HepG2 (cell line): ENCODE measurements around the gene BIVM. TPM values are rescaled to one million over a fixed set of nuclear protein-coding genes. Genes with fewer than 3 reads are reported as not detected.

Source experiments
- HNRNPH1 ChIP-seq: fragments of 200-400 bp; formaldehyde crosslinking; optimal IDR thresholded peaks from 2 replicates; pipeline ENCODE3; 2017; ENCODE audit warnings: mild to moderate bottlenecking, low read depth, low read length
- JUND ChIP-seq: sonication (generic); formaldehyde crosslinking; IDR thresholded peaks from 2 replicates; pipeline ENCODE4 v1.8.0; 2022; ENCODE audit warnings: mild to moderate bottlenecking, missing genetic modification reagents
- KAT8 ChIP-seq: IDR thresholded peaks from 2 replicates; pipeline ENCODE4 v1.6.1; 2016; ENCODE audit warnings: missing genetic modification reagents, missing compliant biosample characterization
- PAXIP1 ChIP-seq: sonication (generic); formaldehyde crosslinking; conservative IDR thresholded peaks from 2 replicates; pipeline ENCODE4 v1.4.0; 2020; ENCODE audit warnings: mild to moderate bottlenecking, missing genetic modification reagents, moderate library complexity
- TCF7 ChIP-seq: sonication (generic); IDR thresholded peaks from 2 replicates; pipeline ENCODE4 v1.6.1; 2016; ENCODE audit warnings: antibody characterized with exemption, low read depth
- YY1 ChIP-seq: IDR thresholded peaks from 2 replicates; pipeline ENCODE4 v1.6.1; 2011; ENCODE audit warnings: low read length, low read depth, moderate library complexity, mild to moderate bottlenecking; ENCODE audit not compliant: insufficient read depth, insufficient replicate concordance
- ZNF275 ChIP-seq: sonication (generic); formaldehyde crosslinking; IDR thresholded peaks from 2 replicates; pipeline ENCODE4 v1.8.0; 2022; ENCODE audit warnings: missing genetic modification reagents, mild to moderate bottlenecking, inconsistent platforms, borderline replicate concordance
- ZNF572 ChIP-seq: sonication (generic); formaldehyde crosslinking; IDR thresholded peaks from 2 replicates; pipeline ENCODE4 v1.5.1; 2020; ENCODE audit warnings: mild to moderate bottlenecking, missing genetic modification reagents
- ZNF747 ChIP-seq: sonication (generic); formaldehyde crosslinking; IDR thresholded peaks from 2 replicates; pipeline ENCODE4 v1.8.1; 2023; ENCODE audit warnings: missing genetic modification reagents, mild to moderate bottlenecking, borderline replicate concordance
- polyA plus RNA-seq, 8 experiments: library from polyadenylated mRNA; depleted of rRNA in 3 of 8; stranded (reverse) in 7 of 8; unstranded in 1 of 8; fragments of >200 nt; fragmentation: Illumina TruSeq in 4 of 8; extraction: Trizol in 4 of 8; gene quantifications; 2 replicates each; pipeline versions ENCODE4 v1.2.1 to v1.2.3, GENCODE V29; 2011 to 2016; ENCODE audit warnings: low read depth in 4 of 8, missing spikeins in 1 of 8, mixed read lengths in 1 of 8; ENCODE audit not compliant: insufficient read depth in 1 of 8
- total RNA-seq, 5 experiments: library from RNA; depleted of rRNA; stranded (reverse); fragments of >200 nt; fragmentation: Illumina TruSeq; extraction: Trizol; gene quantifications; 2 replicates each; pipeline ENCODE4 v1.2.3, GENCODE V29; 2016; ENCODE audit warnings: low read depth in 1 of 5
- TF ChIP-seq, protein P1 (sequence below): sonication (generic); formaldehyde crosslinking; IDR thresholded peaks from 2 replicates; pipeline ENCODE4 v1.8.1; 2023; ENCODE audit warnings: mild to moderate bottlenecking, missing genetic modification reagents, borderline replicate concordance

Gene BIVM
- total and polyA plus RNA-seq, 2 of the 13 experiments (the other 11 are each of a cell fraction or from before 2014, with no cell fraction given), result 10.4 to 15.8 TPM

- TF ChIP-seq PAXIP1 (CRISPR knock-in tag), result no peak
- TF ChIP-seq ZNF275 (CRISPR knock-in tag), result no peak
- no peak for TF ChIP-seq HNRNPH1
- TF ChIP-seq KAT8, result no peak
- TF ChIP-seq, protein P1, sequence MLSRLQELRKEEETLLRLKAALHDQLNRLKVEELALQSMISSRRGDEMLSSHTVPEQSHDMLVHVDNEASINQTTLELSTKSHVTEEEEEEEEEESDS (CRISPR knock-in tag), result no peak
- no peak for TF ChIP-seq JUND
- TF ChIP-seq TCF7, result no peak
- no peak for TF ChIP-seq ZNF572
- no peak for TF ChIP-seq ZNF747
- TF ChIP-seq YY1, result no peak
- TF ChIP-seq, all 625 proteins: peak for 0
Observed at GRCh38 chr13:102788683-102789082, 10.2 kb upstream of the BIVM start (continued).
